CD4-positive, alpha-beta T cell treated with Interleukin-21 for 1 hour (primary cell): ENCODE measurements around the gene ATG10.
"Not testable (repeated sequence)": the region's sequence is repeated elsewhere in the genome, so short reads cannot be mapped to it uniquely, and the experiment has no call there.

ENCODE experiments used
- DNase-seq: peaks from one replicate; pipeline ENCODE4 v3.0.0-alpha.2; 2020

Gene ATG10

GRCh38 chr5:82058710-82059109, 86.9 kb downstream of the ATG10 start:
- DNase-seq: no peak

DNA sequence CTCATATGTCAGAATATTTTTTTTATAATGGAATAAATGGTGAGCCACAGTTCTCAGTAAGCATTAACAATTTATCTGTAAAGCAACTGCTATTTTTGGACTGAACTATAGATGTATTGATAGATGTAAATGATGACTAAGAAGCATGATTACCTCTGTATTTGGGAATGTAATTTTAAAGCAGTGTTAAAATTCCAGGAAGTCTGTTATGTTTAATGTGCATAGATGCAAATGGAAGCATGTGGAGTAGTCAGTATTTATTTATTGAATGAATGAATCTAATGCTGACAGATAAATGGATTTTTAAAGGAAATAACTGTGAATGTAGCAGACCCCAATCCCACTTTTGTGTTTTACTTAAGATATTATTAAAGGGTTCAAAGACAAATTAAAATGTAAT, 95.0 kb downstream of the ATG10 start:
- DNase-seq: no peak

DNA sequence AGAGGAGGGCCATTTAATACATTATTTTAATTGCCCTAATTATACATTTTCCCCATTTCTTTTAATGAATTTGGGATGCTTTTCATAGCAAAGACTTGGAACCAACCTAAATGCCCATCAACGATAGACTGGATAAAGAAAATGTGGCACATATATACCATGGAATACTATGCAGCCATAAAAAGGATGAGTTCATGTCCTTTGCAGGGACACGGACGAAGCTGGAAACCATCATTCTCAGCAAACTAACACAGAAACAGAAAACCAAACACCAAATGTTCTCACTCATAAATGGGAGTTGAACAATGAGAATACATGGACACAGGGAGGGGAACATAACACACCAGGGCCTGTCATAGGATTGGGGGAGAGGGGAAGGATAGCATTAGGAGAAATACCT, 96.2 kb downstream of the ATG10 start:
- DNase-seq: not testable (repeated sequence)

GRCh38 chr5:82068723-82069122, 96.9 kb downstream of the ATG10 start:
- DNase-seq: peak; percentile 10

GRCh38 chr5:82072138-82072537, 100.3 kb downstream of the ATG10 start:
- DNase-seq: no peak

DNA sequence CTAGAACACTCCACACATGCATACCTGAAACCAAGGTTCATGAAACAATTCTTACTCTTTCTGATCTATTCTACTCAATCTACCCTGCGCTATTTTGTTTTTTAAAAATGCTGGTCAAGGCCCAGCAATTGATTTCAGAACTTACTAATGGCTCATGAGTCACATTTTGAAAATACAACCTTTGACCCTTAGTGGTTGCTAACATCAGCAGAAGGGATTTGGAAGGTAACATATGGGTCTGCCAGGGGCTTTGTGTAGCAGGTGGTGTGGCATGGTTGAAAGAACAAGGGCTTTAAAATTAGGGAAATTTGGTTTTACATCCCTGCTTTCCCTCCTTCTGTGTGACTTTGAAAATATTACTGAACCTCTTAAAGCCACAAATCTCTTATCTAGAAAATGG, 101.4 kb downstream of the ATG10 start:
- DNase-seq: no peak

DNA sequence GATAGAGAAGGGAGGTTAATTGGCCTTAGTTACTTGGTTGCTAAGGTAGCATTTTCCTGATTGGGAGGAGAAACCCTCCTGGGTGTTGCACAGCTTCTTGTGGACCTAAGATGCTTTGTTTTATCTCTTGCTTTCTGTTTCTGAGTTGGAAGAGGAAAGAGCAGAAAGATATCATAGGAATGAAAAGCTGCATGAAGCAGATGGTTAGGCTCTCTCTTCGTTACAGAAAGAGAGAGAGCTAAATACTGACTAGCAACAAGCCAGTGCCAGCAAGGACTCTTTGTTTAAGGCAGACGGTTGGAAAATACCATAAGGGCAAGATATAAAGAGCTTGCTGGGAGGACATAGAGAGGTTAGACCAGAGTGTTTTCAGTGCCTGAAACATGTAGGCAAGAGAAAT, 103.1 kb downstream of the ATG10 start:
- no peak for DNase-seq

DNA sequence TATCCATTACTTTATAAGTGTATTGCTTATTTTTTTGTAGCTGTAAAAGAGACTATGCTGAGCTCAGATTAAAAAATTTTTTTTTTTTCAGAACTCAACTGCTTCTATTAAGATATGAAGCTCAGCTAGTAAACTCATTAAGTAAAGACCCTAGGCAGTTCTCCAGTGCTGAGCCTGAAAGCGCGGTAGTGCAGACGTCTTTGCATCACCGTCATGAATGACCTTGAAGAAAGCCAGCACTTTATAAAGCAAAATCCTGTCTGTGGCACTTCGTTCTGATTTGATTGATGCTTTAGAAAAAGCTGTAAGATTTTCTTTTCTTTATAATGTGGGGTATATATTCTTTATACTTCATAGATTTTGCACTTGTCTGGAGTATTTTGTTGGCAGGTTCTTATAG, 105.7 kb downstream of the ATG10 start:
- no peak for DNase-seq

GRCh38 chr5:82091617-82092016, 119.8 kb downstream of the ATG10 start:
- DNase-seq: no peak

DNA sequence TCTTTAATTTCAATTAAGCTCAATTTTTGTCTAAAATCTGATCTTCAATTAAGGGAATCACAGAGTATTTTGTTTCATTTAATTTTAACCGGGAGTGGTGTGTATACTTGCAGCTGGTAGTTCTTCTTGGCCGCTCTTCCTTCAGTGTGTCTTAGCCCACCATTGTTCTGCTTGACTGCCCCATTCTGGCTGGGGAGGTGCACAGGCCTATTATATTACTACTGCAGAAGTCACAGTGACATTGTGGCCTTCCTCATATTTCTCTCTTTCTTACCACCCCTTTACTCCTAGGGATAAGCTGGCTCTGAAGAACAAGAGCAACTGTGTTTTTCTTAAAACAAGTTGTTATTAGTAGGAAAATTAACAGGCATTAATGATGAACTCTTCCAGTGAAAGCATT, 123.7 kb downstream of the ATG10 start:
- DNase-seq: no peak

DNA sequence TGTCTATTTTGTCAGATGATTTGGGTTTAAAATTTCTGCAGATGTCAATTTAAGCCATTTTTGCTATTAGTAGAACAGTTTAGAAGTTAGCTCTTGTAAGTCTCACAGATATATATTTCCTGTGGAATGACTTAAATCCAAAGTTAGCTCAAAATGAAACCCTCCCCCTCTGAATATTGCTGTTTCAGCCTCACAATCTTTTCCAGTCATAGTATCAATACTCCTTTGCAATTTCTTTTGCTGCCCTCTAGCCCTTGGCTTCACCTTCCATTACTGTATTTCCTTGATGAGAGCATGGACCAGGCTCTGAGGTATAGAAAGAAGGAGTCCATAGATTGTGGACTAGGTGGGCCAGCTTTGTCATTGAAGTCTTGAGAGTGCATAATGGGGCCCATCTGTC, 124.4 kb downstream of the ATG10 start:
- DNase-seq: no peak

DNA sequence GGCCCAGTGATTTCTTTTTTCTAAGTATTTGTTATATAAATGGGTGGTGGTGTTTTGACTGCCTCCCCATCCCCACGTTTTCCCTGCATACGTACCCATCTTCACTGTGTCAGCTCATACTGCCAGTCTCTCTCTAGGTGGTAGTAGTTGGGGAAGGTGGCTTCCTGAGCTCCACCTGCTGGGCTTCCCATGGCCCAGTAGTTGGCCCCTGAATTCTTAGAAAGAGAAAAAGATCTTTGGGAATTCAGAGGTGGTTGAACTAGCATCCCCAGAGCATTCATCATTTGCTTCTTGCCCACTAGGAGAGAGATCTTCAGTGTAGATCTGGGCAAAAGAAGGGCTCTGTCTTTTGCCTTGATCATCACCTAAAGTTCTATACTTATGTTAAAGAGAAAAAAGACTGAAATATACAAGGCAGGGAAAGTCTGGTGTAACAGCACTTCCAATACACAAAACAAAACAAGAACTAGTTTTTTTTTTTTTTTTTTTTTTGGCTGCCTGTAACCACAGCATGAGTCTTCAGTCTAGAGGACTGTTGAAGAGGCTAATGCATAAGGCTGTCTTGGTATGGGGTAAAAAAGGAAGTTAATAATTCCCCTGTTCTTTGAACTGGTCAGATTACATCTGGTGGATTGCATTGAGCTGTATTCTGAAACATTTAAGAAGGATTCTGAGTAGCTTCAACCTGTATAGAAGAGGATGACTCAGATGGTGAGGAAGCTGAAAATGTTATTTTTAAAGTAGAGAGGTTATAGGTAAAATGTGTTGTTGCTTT, 128.7 kb downstream of the ATG10 start:
- DNase-seq: no peak

- DNase-seq: no peak
Measured at GRCh38 chr5:82104872-82105271, 133.0 kb downstream of the ATG10 start.

DNA sequence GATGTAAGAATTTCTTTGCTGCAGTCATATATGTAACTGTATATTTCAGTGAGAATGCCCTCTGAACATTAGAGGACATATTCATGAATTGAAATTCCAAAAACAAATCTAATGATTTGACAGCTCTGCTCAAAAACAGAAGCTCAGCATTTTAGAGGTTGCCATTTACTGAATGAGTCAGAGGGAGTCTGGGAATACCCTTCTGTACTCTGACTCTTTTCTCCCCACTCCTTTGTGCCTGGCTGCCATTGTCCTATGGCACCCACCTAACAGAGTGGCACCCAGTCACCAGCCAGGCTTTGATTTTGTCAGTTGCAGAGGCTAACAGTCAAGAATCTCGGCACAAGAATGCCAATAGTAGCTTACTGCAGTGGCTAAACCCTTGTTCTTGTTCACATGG, 133.6 kb downstream of the ATG10 start:
- no peak for DNase-seq

- DNase-seq: no peak
Measured at GRCh38 chr5:82106207-82106606, 134.4 kb downstream of the ATG10 start.

GRCh38 chr5:82106756-82107155, 134.9 kb downstream of the ATG10 start:
- no peak for DNase-seq

GRCh38 chr5:82107267-82107666, 135.4 kb downstream of the ATG10 start:
- DNase-seq: no peak

DNA sequence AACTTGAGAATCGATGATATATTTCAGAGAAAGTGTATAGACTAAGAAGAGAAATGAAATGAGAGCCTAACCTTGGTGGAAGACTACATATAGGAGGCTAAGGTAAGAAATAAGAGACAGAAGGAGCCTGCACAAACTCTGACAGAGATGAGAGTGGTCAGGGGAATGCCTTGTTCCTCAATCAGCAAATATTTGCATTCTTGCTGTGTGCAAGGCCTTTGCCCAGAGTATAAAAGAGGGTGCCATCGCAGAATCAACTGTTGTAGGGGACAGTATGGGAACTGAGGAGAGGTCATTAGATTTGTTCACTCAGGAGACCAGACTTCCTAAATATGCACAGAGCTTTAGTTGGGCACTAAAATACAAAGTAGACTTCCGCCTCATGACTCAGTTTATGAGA, 137.2 kb downstream of the ATG10 start:
- DNase-seq: no peak

GRCh38 chr5:82109915-82110314, 138.1 kb downstream of the ATG10 start:
- not testable (repeated sequence) for DNase-seq

DNA sequence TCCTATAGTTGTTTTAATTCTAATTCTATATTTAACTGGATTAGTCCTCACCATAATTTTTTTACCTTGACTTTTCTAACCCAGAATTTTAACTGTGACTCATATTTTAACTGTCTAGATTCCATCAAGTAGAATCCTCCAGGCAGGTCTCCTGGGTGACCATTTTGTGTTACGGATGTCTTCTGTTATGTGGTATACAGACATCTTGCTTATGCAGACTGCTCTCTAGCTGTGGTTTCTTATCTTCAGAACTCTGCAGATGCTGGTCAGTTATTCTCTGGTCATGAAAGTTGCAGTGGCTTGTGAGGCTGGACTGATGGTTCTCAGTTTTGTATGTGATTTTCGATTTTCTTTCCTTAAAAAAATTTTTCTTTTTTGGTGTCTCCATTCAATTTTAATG, 139.4 kb downstream of the ATG10 start:
- no peak for DNase-seq

DNA sequence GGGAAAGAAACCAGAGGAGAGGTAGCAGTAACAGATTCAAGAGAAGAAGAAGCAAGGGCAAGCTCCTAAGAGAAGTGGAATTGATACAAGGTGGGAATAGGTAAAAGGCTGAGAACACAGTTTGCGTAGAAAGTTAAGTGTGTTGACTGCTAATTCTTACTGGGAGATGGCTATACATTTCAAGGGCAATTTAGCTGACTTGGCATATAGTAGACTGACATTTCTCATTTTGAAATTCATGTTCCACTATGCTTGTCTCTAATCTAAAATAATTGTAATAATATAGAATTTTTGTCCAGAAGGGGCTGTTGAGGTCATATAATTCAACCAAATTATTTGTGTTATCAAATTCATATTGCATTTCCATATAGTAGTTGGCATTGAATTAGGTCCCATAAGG, 144.0 kb downstream of the ATG10 start:
- DNase-seq: no peak

GRCh38 chr5:82119889-82120288, 148.1 kb downstream of the ATG10 start:
- no peak for DNase-seq

GRCh38 chr5:82129723-82130285, 158.0 kb downstream of the ATG10 start:
- no peak for DNase-seq

DNA sequence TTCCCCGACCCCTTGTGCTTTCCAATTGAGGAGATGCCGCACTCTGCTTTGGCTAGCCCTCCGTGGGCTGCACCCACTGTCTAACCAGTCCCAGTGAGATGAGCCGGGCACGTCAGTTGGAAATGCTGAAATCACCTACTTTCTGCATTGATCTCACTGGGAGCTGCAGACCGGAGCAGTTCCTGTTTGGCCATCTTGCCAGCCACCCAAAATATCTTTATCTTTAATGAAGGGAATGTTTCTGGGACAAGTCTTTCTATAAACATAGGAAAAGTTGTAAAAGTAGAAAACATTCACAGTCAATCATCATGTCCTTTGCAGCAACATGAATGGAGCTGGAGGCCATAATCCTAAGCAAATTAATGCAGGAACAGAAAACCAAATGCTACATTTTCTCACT, 158.8 kb downstream of the ATG10 start:
- DNase-seq: no peak

DNA sequence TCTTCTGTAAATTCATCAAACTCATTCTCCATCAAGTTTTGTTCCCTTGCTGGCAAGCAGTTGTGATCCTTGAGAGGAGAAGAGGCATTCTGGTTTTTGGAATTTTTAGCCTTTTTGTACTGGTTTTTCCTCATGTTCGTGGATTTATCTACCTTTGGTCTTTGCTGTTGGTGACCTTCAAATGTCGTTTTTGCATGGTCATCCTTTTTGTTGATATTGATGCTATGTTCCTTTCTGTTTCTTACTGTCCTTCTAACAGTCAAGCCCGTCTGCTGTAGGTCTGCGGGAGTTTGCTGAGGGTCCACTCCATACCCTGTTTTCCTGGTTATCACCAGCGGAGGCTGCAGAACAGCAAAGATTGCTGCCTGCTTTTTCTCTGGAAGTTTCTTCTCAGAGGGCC, 165.4 kb downstream of the ATG10 start:
- no peak for DNase-seq
